ENCODE data around the gene TCERG1L.
"Not testable (repeated sequence)": the region's sequence is repeated elsewhere in the genome, so short reads cannot be mapped to it uniquely, and the experiment has no call there.

The TCERG1L gene

DNA sequence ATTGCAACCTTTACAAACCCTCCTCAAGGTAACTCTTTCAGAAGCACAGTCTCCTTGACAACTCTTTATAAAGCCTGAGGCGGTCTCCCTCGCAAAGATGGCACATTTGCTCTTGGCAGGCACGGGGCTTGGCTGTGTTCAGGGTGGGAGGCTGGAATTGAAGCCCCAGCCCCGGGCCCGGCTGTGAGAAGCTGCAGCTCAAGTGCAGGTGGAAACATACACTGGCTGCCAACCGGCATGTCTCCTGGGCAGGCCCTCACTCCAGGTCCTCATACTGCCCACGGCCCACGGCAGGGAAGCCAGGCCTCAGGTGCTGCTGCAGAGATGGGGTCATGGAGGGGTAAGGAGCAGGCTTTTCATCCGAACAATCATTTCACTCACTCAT is 194.5 kb downstream of the TCERG1L start:
- DNase-seq, result no peak

- DNase-seq, result no peak
These were observed 195.1 kb downstream of the TCERG1L start for GRCh38 chr10:131116216-131116990.

DNA sequence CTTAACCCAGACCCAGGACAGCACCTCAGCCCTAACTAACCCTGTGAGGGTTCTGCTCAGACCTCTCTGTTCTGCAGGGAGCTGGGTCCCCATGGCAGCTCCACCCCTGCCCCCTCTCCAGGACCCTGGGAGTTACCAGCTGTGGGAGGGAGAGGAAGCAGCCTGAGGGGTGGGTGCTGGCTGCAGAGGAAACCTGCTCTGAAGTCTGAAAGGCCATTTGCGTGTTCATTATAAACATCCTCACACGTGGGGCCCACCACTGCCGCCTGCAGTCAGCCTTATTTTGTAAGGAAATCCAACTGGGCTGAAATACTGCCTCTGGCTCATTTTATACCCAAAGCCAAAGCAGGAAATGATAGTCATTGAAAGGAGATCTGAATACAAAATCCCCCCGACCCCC is 195.7 kb downstream of the TCERG1L start:
- DNase-seq, result no peak

DNA sequence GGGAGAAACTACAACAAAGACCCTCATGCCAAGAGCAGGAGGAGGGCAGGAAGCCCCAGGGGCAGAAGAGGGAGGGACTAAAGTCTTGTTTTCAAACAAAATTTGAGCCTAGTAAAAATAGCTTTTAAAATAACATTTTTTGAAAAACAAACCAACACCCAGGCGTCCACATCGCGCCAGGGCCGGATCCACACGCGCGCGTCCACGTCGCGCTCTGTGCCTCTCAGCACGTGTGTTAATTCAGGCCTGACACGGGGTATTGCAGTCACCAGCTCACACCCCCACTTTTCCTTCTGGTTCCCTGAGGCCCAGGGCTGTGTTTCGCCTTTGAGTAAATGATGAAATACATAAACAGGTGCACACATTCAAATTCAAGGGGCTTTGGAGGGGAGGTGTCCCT is 196.2 kb downstream of the TCERG1L start:
- no peak for DNase-seq

DNA sequence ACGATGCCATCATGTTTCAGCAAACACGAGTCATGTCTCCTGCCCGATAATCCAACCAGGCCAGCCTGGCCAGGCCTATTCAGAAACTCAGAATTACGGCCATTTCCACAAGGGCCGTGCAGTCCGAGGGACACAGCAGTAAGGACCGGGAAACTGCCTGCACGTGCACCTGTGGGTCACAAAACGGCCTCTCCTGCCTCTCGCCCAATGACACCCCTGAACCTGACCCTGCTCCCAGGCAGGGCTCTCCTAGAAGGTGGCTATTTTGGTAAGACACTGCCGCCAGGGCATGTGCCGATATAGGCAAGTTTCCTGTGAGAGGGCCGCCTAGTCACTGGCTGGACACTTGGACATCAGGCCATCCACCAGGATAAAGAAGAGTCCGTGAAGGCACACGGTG is 196.7 kb downstream of the TCERG1L start:
- no peak for DNase-seq

GRCh38 chr10:131113709-131114291 is 197.7 kb downstream of the TCERG1L start:
- no peak for DNase-seq

DNA sequence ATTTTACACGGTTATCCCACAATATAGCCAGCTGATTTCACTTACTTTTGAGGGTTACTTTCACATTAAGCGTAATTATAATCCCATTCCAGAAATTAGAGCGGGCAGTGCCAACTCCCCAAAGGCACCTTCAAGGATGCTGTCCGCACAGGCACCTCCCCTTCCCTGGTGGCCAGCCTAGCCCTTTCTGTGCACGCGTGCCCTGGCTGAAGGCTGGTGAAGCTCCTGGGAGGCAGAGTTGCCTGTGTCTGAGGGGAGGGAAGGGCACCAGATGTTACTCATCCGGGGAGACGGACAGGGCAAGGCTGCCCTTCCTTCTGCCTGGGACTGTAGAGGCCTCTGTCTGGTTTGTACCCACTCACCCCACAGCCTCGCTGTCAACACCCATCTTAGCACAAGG is 198.4 kb downstream of the TCERG1L start:
- no peak for DNase-seq

- no peak for DNase-seq
These were observed 198.8 kb downstream of the TCERG1L start for GRCh38 chr10:131112691-131113090.

- DNase-seq, result no peak
These were observed 199.9 kb downstream of the TCERG1L start for GRCh38 chr10:131111471-131112080.

DNA sequence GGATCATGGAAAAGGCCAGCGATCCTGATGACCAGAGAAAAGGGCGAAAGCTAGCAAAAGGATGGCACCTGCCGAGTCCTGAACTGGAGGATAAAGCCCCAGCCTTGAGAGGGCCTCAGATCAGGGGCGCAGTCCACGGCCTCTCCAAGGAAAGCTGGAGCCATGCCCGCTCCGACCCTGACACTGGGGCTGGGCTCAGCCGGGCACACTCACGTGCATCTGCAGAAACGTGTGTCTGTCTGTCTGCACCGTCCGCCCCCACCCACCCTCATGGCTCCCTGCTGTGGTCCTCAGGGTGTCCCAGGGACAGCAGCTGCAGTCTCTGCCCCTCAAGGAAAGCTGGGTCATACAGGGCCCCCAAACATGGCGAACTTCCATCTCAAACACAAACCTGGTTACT is 200.5 kb downstream of the TCERG1L start:
- DNase-seq, result no peak

- DNase-seq, result no peak
These were observed 201.2 kb downstream of the TCERG1L start for GRCh38 chr10:131110241-131110783.

DNA sequence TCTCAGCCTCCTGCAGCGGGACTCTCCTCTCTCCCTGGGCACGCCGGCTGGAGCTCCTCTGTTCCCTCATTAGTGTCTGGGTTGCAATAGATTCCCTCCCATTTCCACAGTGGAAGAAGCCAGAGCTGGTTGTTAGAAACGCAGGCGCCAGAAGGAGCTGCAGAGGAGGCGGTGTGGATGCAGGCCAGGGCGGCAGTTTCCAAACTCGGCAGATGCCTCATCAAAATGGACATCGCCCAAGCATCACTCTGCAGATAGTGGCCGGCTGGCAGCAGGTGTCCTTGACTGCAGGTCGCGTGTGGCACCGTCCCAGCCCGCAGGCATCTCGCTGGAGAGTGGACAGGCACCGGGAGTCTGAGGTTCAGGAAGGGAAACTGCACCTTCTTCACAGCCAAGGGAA is 201.8 kb downstream of the TCERG1L start:
- DNase-seq, result no peak

- DNase-seq, result no peak
These were observed 202.2 kb downstream of the TCERG1L start for GRCh38 chr10:131109291-131109690.

DNA sequence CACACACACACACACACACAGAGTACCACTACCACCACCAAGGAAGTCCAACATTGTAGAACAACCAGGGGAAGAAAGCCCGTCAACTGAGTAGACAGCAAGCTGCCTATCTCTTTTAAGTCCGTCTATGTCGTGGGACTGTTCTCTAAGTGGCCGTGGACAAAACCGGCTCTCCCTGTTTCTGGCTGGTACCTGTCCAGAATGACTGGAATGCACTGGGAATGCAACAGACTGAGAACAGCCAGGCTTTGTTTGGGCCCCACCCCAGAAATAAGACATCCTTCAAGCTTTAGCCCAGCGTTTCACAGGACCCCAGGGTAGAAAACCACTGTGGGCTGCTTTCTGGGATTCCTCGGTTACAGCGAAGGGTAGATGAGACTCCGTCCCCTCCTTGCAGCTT is 203.6 kb downstream of the TCERG1L start:
- no peak for DNase-seq

GRCh38 chr10:131102676-131103075 is 208.8 kb downstream of the TCERG1L start:
- DNase-seq, result no peak

DNA sequence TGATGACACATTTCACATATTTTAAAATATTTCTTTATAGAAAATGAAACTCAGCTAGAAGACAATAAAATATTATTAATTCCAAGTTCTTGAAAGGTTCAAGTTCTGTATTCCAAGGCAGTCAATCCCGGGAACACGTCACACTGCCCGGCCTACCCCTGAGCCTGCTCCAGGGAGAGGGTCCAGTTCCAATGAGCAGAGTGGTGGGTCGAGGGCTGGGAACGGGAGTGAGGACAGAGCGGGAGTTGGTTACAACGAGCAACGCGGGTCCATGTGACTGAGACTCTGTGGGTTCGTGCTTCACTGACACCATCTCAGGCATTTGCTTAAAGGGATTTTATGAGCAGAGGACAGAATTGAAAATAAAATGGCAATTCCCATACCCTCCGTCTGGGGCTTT is 209.4 kb downstream of the TCERG1L start:
- DNase-seq, result no peak

DNA sequence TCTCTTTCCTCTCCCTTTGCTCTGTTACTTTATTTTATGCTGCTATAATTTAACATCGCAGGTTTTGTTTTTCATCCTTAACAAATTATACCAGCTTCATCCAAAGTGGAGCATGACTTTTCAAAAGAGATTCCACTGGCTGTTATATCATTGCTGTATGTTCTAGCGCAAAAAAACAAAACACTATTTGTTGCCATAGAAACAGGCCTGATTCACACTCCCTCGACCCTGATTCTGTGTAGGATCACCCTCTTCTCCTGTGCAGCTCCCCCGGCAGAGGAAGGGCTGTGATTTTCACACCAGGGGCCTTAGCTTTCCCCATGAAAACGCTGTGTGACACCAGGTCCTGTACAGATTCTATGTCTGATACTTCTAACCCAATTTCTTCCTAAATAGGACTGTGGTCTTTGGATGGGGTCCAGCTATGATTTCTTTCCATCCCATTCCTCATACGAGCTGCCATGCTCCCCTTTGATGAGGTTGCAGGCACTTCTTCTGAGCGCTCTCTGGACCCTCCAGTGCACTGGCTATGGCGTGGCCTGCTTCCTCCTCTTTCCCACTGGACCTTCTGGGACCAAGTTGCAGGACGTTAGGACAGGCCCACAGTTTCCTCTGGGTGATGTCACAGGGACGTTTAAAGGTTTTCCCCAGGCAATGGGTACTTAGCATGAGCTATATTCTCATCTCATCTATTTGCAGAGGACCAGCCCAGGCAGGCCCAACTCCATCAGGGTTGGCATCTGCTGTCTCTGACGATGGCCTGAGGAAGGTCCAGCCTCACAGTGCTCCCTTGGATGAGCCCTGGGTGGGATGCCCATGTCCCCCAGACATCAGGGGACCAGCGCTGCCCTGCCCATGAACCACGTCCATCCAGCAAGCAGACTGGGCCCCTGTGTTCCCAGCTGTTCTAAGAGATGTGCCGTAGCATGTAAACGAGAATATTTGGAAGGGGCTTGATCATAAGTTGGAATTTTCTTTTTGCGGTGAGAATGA is 210.8 kb downstream of the TCERG1L start:
- not testable (repeated sequence) for DNase-seq

GRCh38 chr10:131099028-131099726 is 212.3 kb downstream of the TCERG1L start:
- no peak for DNase-seq

DNA sequence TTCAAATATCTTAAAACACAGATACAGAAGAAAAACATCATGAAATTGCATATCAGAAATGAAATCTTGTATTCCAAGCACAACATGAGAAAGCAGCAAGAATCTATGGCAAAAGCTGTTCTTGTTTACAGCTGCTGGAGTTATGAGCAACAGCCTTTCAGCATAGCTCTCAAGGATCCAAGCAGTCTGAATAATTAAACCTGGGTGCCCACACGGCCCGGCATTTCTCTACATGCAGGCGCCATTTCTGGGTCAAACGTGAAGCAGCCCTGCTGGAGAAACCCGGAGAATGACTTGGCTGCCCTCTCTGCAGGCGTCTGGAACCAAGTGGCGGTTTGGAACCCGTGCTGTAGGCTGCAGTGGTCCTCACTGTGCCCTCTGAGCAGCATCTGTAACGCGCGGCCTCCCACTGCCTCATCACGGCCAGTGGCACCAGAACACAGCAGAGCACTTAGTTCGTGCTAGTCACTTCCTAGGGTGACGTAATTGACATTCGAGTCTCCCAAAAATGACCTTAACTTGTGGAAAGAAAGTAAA is 213.0 kb downstream of the TCERG1L start:
- DNase-seq, result no peak

DNA sequence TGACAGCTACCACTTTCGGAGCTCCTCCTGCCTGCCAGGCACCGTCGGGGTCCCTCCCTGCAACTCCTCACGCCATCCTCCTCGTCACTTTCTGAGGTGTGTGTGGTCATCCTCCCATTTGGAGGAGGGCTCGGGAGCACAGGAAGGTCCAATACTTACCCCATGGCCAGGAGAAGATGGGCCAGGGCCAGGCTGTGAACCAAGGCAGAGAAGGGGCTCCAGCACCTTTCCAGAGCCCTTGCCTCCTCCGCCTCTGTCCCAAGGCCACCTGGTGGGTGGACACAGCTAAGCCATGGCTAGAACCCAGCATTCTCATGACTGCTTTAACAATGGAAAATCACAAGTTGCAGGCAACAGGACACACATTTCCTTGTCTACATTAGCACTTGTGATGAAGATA is 215.5 kb downstream of the TCERG1L start:
- no peak for DNase-seq

- DNase-seq, result no peak
These were observed 216.3 kb downstream of the TCERG1L start for GRCh38 chr10:131095313-131095580.

All from activated CD4-positive, alpha-beta T cell treated with anti-CD3 and anti-CD28 coated beads for 1 hour (primary cell).